ENCODE measurements around the gene CFAP20DC.

GRCh38 chr3:58793938-58794337, 255.9 kb downstream of the CFAP20DC start:
- TF ChIP-seq MAX (IDR thresholded peaks at IDR 0.05): no peak
- TF ChIP-seq JUND (IDR thresholded peaks at IDR 0.05): peak in 1 of 2 donors; percentile 23
- no peak for TF ChIP-seq CTCF (IDR thresholded peaks at IDR 0.05; ENCODE audit: low read depth, low read length, missing input control)
- TF ChIP-seq FOXA1 (IDR thresholded peaks at IDR 0.05): no peak
- no peak for TF ChIP-seq ATF3 (IDR thresholded peaks at IDR 0.05)
- no peak for TF ChIP-seq GABPA (IDR thresholded peaks at IDR 0.05 in 1 of 2, conservative IDR thresholded peaks at IDR 0.05 in 1 of 2)
- TF ChIP-seq REST (IDR thresholded peaks at IDR 0.05): peak; percentile 13
- TF ChIP-seq RAD21 (IDR thresholded peaks at IDR 0.05): peak in 1 of 2 donors; percentile 36
